Panc1 (cell line): Measurements from ENCODE around the gene ZNF433. TPM values are rescaled to one million over a fixed set of nuclear protein-coding genes. Genes with fewer than 3 reads are reported as not detected.
A peak's percentile ranks its signal among the peaks of the same experiment; 100 is the strongest.

Experiments
- ATAC-seq: fragments of 200-7000 bp; cut with Tn5 transposase; 2 replicates; pipeline ENCODE4 v1.9.1; 2020; ENCODE audit warnings: mild to moderate bottlenecking, moderate library complexity
- BruUV-seq: library from RNA; stranded (reverse); fragments of 400-500 nt; replicated peaks from 2 replicates; lab custom pipeline; 2021; lab: Mats Ljungman, UMichigan
- CTCF ChIA-PET: fragments of 300-600 bp; sonication (Branson Sonifier 250); formaldehyde crosslinking; loops from one replicate; lab custom pipeline; 2022; ENCODE audit warnings: antibody characterized with exemption; lab: Charles Lee
- POLR2A ChIA-PET: fragments of 300-600 bp; sonication (Branson Sonifier 250); formaldehyde crosslinking; loops from one replicate; lab custom pipeline; 2022; ENCODE audit warnings: antibody characterized with exemption; lab: Charles Lee
- DNase-seq: peaks from one replicate; pipeline ENCODE4 v3.0.0-alpha.2; 2010; ENCODE audit warnings: low read depth, low spot score
- H3K27ac ChIP-seq: 2 replicates; pipeline ENCODE4 v1.5.1; 2011; ENCODE audit warnings: mild to moderate bottlenecking, low read length, inconsistent platforms
- H3K27me3 ChIP-seq: fragments of 200-500 bp; sonication (Bioruptor generic); 2 replicates; pipeline ENCODE4 v1.6.0; 2014; ENCODE audit warnings: low read length, inconsistent platforms; ENCODE audit not compliant: control insufficient read depth, insufficient read depth
- H3K36me3 ChIP-seq: fragments of 200-500 bp; sonication (Bioruptor generic); 2 replicates; pipeline ENCODE4 v1.5.1; 2014; ENCODE audit warnings: inconsistent platforms, mild to moderate bottlenecking, low read length, moderate library complexity; ENCODE audit not compliant: control insufficient read depth, insufficient read depth
- H3K4me1 ChIP-seq: 2 replicates; pipeline ENCODE4 v1.5.1; 2011; ENCODE audit warnings: inconsistent platforms, mild to moderate bottlenecking, low read length, moderate library complexity; ENCODE audit not compliant: control insufficient read depth, insufficient read depth
- H3K4me3 ChIP-seq, 2 experiments: 2 replicates each; pipeline ENCODE4 v1.5.1; 2011 to 2012; ENCODE audit warnings: low read depth in 2 of 2, low read length in 2 of 2, mild to moderate bottlenecking in 2 of 2, inconsistent platforms in 1 of 2, moderate library complexity in 1 of 2
- H3K9me3 ChIP-seq: fragments of 200-500 bp; sonication (Bioruptor generic); 2 replicates; pipeline ENCODE4 v1.5.1; 2014; ENCODE audit warnings: low read depth, mild to moderate bottlenecking, inconsistent platforms, low read length, moderate library complexity; ENCODE audit not compliant: control insufficient read depth, insufficient read depth
- POLR2AphosphoS5 ChIP-seq: IDR thresholded peaks from 2 replicates; pipeline ENCODE4 v1.6.1; 2012; ENCODE audit warnings: mild to moderate bottlenecking, low read depth, low read length, moderate library complexity
- SIN3A ChIP-seq: IDR thresholded peaks from 2 replicates; pipeline ENCODE4 v1.6.1; 2012; ENCODE audit warnings: low read depth, mild to moderate bottlenecking, low read length, moderate library complexity, borderline replicate concordance; ENCODE audit not compliant: insufficient read depth
- TCF7L2 ChIP-seq: IDR thresholded peaks from 2 replicates; pipeline ENCODE4 v1.6.1; 2011; ENCODE audit warnings: mild to moderate bottlenecking, low read depth, low read length, inconsistent platforms
- in situ Hi-C: cut with HindIII; loops from 2 replicates; pipeline ENCODE4 v1.10.0; 2016; ENCODE audit warnings: low sequenced_read_pairs, low pct_unique_long_range_greater_than_20kb
- intact Hi-C: fragments of 100-400 bp; cut with micrococcal nuclease; formaldehyde crosslinking; loops from one replicate; pipeline ENCODE4 v1.10.0; 2022; ENCODE audit not compliant: unreplicated experiment
- total RNA-seq: library from RNA; stranded (reverse); gene quantifications from one replicate; pipeline ENCODE4 v1.2.1, GENCODE V29; 2021; ENCODE audit not compliant: unreplicated experiment
- TF ChIP-seq, protein P1 (sequence below), 2 experiments: IDR thresholded peaks; 2 replicates each; pipeline ENCODE4 v1.6.1; 2011 to 2012; ENCODE audit warnings: low read depth in 2 of 2, control low read depth in 1 of 2, low read length in 1 of 2, mild to moderate bottlenecking in 1 of 2, moderate library complexity in 1 of 2; ENCODE audit not compliant: insufficient read depth in 1 of 2
- TF ChIP-seq, protein P2 (sequence below): fragments of 450-650 bp; IDR thresholded peaks from 2 replicates; pipeline ENCODE4 v1.5.1; 2017; ENCODE audit warnings: mild to moderate bottlenecking

Gene ZNF433
- total RNA-seq, 1 experiment from 2014 or later, result 4.7 TPM

DNA sequence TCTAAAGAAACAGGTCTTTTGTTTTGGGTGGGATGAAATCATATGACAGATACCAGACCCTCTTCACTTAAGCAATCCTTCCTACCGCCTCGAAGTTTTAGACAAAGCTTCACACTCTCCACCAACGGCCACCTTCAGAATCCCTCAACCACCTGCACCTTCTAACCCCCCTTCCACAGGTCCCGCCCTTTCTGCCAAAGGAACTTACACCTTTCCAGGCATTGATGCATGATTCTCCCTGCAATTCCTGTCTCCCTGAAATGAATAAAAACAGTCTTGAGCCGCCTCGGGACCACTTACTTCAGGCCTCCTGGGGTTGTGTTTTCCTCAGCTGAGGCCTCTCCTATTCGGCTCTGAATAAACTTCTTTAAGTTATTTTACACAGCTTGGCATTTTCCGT lies 859 bp downstream of the ZNF433 start:
- BruUV-seq, result no TSS peak
- peak overlapping the region; percentile 84 for H3K27ac ChIP-seq
- H3K27me3 ChIP-seq, result no peaks in the 10 kb centered on the region
- intact Hi-C loops, result no loop called here
- H3K4me3 ChIP-seq, result peak overlapping the region; percentile 69 to 70
- DNase-seq (no peak), ATAC-seq (no peak)
- H3K9me3 ChIP-seq, result no peaks in the 10 kb centered on the region
- no peaks in the 10 kb centered on the region for H3K36me3 ChIP-seq
- ChIA-PET POLR2A (no interaction called here), CTCF (interaction anchor here (0.9 to 1.0 kb wide), 2 partner anchors 106 to 237 kb away, joined by 3 read pairs; partner anchors contain the start of gene ZNF20)
- H3K4me1 ChIP-seq, result peaks cover 4% of the 10 kb centered on the region; the same call in 1 of the 2 replicates
- in situ Hi-C loops, result no loop called here
- TF ChIP-seq SIN3A (no peak), TCF7L2 (no peak), POLR2AphosphoS5 (no peak)
- TF ChIP-seq, protein P1, sequence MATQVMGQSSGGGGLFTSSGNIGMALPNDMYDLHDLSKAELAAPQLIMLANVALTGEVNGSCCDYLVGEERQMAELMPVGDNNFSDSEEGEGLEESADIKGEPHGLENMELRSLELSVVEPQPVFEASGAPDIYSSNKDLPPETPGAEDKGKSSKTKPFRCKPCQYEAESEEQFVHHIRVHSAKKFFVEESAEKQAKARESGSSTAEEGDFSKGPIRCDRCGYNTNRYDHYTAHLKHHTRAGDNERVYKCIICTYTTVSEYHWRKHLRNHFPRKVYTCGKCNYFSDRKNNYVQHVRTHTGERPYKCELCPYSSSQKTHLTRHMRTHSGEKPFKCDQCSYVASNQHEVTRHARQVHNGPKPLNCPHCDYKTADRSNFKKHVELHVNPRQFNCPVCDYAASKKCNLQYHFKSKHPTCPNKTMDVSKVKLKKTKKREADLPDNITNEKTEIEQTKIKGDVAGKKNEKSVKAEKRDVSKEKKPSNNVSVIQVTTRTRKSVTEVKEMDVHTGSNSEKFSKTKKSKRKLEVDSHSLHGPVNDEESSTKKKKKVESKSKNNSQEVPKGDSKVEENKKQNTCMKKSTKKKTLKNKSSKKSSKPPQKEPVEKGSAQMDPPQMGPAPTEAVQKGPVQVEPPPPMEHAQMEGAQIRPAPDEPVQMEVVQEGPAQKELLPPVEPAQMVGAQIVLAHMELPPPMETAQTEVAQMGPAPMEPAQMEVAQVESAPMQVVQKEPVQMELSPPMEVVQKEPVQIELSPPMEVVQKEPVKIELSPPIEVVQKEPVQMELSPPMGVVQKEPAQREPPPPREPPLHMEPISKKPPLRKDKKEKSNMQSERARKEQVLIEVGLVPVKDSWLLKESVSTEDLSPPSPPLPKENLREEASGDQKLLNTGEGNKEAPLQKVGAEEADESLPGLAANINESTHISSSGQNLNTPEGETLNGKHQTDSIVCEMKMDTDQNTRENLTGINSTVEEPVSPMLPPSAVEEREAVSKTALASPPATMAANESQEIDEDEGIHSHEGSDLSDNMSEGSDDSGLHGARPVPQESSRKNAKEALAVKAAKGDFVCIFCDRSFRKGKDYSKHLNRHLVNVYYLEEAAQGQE (IDR thresholded peaks at IDR 0.05; ENCODE audit: insufficient read depth in 1 of 2, low read depth in 2 of 2, low read length in 1 of 2), result no peak
- TF ChIP-seq, protein P2, sequence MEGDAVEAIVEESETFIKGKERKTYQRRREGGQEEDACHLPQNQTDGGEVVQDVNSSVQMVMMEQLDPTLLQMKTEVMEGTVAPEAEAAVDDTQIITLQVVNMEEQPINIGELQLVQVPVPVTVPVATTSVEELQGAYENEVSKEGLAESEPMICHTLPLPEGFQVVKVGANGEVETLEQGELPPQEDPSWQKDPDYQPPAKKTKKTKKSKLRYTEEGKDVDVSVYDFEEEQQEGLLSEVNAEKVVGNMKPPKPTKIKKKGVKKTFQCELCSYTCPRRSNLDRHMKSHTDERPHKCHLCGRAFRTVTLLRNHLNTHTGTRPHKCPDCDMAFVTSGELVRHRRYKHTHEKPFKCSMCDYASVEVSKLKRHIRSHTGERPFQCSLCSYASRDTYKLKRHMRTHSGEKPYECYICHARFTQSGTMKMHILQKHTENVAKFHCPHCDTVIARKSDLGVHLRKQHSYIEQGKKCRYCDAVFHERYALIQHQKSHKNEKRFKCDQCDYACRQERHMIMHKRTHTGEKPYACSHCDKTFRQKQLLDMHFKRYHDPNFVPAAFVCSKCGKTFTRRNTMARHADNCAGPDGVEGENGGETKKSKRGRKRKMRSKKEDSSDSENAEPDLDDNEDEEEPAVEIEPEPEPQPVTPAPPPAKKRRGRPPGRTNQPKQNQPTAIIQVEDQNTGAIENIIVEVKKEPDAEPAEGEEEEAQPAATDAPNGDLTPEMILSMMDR, result no peak

DNA sequence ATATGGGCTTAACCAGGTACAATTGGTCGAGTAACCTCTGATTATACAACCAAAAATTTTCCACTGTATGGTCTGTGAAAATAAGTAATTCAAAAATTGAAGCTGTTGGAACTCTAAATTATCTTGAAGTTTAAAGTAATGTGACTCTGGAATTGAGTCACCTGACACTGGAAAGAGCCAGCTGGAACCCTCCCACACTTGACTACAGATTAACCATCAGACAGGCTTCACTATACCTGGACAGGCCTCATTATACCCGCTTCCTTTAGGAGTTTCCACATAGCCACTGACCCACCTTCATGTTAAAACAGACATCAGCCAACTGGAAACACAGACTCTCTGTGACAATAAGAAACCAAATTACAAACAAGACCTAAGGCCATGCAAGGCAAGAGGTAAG lies 1.3 kb downstream of the ZNF433 start:
- CTCF ChIA-PET, result no interaction called here
- TSS peak; percentile 92 for BruUV-seq
- Histone ChIP-seq H3K27ac (peak overlapping the region; percentile 84), H3K27me3 (no peaks in the 10 kb centered on the region), H3K36me3 (no peaks in the 10 kb centered on the region), H3K4me1 (peaks cover 4% of the 10 kb centered on the region; the same call in 1 of the 2 replicates), H3K4me3 (peak overlapping the region; percentile 69 to 70), H3K9me3 (no peaks in the 10 kb centered on the region)
- ATAC-seq (no peak), DNase-seq (no peak)
- intact Hi-C loops, result no loop called here
- POLR2A ChIA-PET, result interaction anchor here (0.6 kb wide), 1 partner anchor 11 kb away, joined by 3 read pairs; no protein-coding TSS in a partner anchor
- TF ChIP-seq, protein P1 (IDR thresholded peaks at IDR 0.05; ENCODE audit: insufficient read depth in 1 of 2, low read depth in 2 of 2, low read length in 1 of 2), result no peak
- no peak for TF ChIP-seq TCF7L2
- no peak for TF ChIP-seq SIN3A
- TF ChIP-seq, protein P2, result no peak
- no peak for TF ChIP-seq POLR2AphosphoS5
- in situ Hi-C loops, result no loop called here
